Effector CD8-positive, alpha-beta T cell (primary cell): ENCODE results near the gene ZSWIM4.
A peak's percentile ranks its signal among the peaks of the same experiment; 100 is the strongest.
"Not testable (repeated sequence)": the region's sequence is repeated elsewhere in the genome, so short reads cannot be mapped to it uniquely, and the experiment has no call there.

ENCODE experiments used
- DNase-seq: peaks from one replicate; lab custom pipeline; 2025; lab: John Stamatoyannopoulos, UW

Gene ZSWIM4

GRCh38 chr19:13850910-13851733 lies 55.9 kb downstream of the ZSWIM4 start:
- peak; percentile 23 for DNase-seq

- not testable (repeated sequence) for DNase-seq
These were observed 56.5 kb downstream of the ZSWIM4 start for GRCh38 chr19:13851734-13852114.

GRCh38 chr19:13852171-13852707 lies 57.0 kb downstream of the ZSWIM4 start:
- DNase-seq = not testable (repeated sequence)

GRCh38 chr19:13856497-13856896 lies 61.3 kb downstream of the ZSWIM4 start:
- DNase-seq = no peak

GRCh38 chr19:13859361-13859880 lies 64.2 kb downstream of the ZSWIM4 start:
- DNase-seq = no peak

GRCh38 chr19:13860679-13861391 lies 65.6 kb downstream of the ZSWIM4 start:
- DNase-seq = no peak

- peak; percentile 44 for DNase-seq
These were observed 66.1 kb downstream of the ZSWIM4 start for GRCh38 chr19:13861392-13861713.

GRCh38 chr19:13861714-13862531 lies 66.7 kb downstream of the ZSWIM4 start:
- DNase-seq = peak; percentile 81

GRCh38 chr19:13864046-13864666 lies 68.9 kb downstream of the ZSWIM4 start:
- no peak for DNase-seq

GRCh38 chr19:13864667-13865570 lies 69.7 kb downstream of the ZSWIM4 start:
- DNase-seq = no peak

GRCh38 chr19:13865571-13866462 lies 70.6 kb downstream of the ZSWIM4 start:
- DNase-seq = no peak

GRCh38 chr19:13866463-13867046 lies 71.3 kb downstream of the ZSWIM4 start:
- no peak for DNase-seq

- DNase-seq = no peak
These were observed 73.4 kb downstream of the ZSWIM4 start for GRCh38 chr19:13868663-13869062.

- DNase-seq = no peak
These were observed 74.0 kb downstream of the ZSWIM4 start for GRCh38 chr19:13869281-13869680.

- no peak for DNase-seq
These were observed 75.6 kb downstream of the ZSWIM4 start for GRCh38 chr19:13870873-13871272.

GRCh38 chr19:13872339-13872694 lies 77.1 kb downstream of the ZSWIM4 start:
- DNase-seq = no peak

GRCh38 chr19:13872695-13873389 lies 77.6 kb downstream of the ZSWIM4 start:
- peak; percentile 43 for DNase-seq

GRCh38 chr19:13873834-13874515 lies 78.7 kb downstream of the ZSWIM4 start:
- DNase-seq = no peak
